GM18870 (cell line): ENCODE results near the gene PKP2.
"Not testable (repeated sequence)": the region's sequence is repeated elsewhere in the genome, so short reads cannot be mapped to it uniquely, and the experiment has no call there.

Experiments used
- ATAC-seq: cut with Tn5 transposase; IDR thresholded peaks from one replicate; pipeline ENCODE4 v1.9.1; 2021; ENCODE audit warnings: moderate library complexity; ENCODE audit not compliant: unreplicated experiment

The PKP2 gene

DNA sequence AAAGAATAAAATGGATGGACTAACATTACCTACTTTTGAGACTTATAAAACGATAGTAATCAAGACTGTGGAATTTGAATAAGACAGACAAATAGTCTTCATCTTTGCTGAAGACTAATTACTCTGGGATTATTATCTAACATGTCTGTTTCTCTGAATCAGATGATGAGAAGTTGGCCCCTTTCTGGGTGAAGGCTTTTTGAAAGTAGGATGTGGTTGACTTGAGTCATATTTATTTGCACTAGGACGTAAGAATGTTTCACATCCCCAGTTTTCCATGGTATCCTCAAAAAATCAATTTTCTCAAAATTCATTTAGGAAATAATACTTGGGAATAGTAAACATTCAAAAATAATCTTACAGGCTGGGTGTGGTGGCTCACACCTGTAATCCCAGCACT lies 31.8 kb downstream of the PKP2 start:
- ATAC-seq: no peak

DNA sequence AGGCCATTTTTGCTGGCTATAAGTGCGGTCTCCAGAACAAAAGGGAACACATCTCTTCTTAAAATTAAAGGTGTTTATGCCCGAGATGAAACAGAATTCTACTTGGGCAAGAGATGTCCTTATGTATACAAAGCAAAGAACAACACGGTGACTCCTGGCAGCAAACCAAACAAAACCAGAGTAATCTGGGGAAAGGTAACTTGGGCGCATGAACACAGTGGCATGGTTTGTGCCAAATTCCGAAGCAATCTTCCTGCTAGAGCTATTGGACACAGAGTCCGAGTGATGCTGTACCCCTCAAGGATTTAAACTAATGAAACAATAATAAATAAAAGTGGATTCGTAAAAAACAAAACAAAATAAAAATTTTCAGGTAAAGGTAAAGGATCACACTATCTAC lies 33.4 kb downstream of the PKP2 start:
- no peak for ATAC-seq

DNA sequence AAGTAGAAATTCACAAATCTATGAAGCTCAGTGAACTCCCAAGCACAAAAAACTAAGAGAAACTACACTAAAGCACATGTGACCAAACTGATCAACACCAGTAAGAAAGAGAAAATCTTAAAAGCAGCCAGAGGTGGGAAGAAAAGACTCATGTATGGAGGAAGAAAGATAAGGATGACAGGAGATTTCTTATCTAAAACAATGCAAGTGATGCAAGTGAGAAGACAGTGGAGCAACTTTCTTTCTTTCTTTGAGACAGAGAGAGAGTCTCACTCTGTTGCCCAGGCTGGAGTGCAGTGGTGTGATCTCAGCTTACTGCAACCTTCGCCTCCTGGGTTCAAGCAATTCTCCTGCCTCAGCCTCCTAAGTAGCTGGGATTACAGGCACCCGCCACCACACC lies 34.9 kb downstream of the PKP2 start:
- not testable (repeated sequence) for ATAC-seq

DNA sequence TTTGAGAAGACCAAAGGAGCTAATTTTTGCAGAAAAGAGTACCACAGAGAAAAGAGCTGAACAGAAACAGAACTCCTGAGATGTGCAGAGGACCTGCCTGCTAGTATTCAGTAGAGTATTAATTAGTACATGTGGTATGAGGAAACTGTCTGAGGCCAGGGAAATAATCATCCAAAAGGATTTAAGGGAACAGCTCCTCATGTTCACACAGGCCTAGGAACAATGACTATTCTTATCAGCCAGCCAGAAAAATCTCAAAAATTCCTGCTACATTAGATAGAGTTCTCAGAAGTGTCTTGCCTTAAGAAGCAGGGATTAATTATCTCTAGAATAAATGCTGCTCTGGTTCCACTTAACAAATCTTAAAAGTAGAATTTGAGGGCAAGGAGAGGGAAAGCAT lies 36.4 kb downstream of the PKP2 start:
- ATAC-seq: no peak

DNA sequence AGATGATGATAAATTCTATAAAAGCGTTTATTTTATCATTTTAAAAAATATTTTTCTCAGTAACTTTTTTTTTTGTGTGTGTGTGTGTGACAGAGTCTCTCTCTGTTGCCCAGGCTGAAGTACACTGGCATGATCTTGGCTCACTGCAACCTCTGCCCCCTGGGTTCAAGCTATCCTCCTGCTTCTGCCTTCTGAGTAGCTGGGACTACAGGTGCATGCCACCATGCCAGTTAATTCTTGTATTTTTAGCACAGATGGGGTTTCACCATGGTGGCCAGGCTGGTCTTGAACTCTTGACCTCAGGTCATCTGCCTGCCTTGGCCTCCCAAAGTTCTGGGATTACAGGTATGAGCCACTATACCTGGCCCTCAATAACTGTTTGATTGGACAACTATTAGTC lies 37.2 kb downstream of the PKP2 start:
- no peak for ATAC-seq

DNA sequence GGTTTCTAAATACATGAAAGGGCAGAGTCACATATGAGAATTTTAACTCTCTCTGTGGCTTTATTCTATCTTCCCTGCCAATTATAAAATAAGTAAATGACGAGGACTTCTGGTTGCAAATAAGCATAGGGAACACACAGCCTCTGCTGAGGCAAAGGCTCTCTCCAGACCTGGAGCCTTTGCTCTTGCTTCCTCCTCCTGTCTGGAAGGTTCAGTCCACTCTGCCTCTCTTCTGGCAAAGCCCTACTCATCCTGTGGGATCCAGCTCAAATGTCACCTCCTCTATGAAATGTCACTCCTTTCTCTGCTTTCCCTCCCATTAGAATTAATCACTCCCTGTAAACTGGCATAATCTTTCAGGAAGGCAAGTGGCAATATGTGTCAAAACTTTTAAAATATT lies 41.9 kb downstream of the PKP2 start:
- ATAC-seq: no peak

DNA sequence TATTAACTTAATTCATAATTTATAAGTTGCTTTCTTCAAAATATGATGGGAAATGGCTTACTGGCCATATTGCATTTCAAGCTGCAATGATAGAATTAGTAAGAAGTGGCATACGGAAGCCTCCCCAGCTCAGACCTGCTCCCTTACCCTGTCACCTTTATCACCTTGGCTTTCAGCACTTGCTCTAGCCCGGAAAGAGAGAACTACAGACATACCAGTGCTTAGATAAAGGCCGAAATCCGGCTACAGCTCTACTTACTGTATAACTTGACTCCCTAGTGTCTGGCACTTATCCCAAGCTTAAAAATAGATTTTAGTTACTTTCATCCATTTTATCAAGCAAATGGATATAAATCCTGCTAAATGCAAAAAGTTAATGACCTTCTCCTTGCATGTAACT lies 42.5 kb downstream of the PKP2 start:
- no peak for ATAC-seq

DNA sequence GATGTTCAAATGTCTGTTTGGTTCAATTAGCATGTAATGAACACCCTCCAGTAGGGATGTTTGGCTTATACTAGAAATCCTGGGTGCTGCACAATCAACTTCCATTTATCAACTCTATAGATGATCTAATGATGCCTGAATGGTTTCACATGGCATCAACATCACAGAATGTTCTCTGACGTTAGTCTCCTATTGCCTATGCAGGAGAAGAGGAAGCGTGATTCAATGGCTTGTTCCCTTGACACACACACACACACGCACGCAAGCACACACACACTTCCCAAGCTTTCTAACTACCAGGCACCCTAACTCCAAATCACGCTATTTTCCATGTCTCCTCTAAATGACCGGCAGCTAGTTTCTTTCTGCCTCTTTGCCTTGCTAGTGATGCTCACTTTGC lies 49.3 kb downstream of the PKP2 start:
- no peak for ATAC-seq

DNA sequence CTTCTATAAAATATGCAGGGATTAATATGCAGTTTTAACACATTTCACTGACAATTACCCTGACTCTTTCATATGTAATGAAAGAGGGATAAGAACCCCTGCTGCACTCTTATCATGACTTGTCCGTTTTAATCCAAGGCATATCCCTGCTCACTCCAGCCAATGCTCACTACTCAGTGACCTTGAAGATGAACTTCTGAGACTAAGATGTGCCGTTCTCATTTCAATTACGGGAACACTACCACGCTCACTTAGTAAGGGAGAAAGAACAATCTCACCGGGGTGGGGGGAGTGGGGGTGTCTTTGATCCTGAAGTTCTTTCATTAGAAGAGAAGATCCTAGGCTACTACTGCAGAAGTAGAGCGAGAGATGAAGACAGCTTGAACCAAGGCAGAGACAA lies 50.5 kb downstream of the PKP2 start:
- ATAC-seq: no peak

DNA sequence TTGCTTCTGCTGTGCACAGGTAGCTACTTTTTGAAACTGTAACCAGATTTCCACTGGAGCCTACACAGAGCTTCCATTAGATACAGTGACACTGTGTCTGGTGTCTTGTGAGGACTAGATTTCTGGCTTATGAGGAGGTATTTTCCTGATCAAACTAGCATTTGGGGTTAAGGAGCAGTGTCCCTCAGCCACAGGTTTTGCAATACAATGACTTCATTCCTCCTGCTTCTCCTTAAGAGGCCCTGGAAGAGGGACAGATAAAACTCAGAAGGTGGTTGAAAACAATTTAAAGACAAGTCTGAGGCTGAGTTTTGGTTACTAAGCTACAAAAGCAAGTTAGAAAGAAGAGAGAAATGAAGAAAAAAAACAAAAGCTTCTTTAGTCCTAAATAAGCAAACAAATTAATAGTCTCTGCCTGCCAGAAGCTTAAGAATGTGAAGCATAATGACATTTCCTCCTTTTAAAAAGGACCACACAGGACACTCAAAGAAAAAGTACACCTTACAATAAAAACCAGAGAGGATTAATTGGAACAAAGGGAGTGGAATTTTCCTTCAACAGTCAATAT lies 53.0 kb downstream of the PKP2 start:
- ATAC-seq: no peak

DNA sequence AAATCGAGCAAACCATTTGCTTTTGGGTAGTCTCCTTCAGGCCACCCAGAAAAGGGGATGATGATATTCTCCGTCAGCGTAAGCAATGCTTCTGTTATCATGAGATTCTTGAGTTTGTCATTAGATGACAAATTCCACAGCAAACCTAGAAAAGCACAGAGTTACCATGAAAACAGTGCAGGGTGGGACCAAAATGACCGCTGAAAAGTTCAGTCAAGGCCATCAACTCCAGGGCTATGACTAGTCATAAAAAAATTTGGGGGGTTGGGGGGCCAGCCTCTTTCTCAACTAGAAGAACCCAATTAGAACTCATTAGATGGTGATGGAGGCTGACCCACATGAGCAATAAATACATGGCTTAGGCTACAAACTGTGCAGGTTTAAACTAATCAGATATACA lies 55.5 kb downstream of the PKP2 start:
- ATAC-seq: no peak

DNA sequence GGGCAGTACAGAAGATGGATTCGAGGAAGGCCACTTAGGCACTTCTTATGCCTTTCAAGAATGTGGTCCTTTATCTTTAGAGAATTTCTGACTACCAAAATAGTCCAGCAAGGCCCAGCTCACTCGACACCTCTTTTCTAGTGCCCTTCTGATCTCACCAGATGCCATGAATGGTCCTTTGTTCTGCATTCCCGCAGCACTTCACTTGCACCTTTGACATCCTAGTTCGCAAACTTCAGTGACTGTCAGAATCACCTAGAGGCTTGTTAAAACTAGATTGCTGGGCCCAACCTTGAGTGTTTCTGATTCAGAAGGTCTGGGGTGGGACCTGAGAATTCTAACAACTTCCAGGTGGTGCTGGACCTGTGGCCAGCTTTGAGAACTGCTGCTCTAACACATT lies 56.7 kb downstream of the PKP2 start:
- no peak for ATAC-seq

DNA sequence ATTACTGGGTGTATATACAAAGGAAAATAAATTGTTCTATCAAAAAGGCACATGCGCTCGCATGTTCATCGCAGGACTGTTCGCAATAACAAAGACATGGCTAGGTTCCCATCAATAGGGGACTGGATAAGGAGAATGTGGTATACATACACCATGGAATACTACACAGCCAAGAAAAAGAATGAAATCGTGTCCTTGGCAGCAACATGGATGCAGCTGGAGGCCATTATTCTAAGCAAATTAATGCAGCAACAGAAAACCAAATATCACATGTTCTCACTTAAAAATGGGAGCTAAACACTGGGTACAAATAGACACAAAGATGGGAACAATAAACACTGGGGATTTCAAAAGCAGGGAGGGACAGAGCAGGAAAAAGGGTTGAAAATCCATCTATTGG lies 58.6 kb downstream of the PKP2 start:
- no peak for ATAC-seq

DNA sequence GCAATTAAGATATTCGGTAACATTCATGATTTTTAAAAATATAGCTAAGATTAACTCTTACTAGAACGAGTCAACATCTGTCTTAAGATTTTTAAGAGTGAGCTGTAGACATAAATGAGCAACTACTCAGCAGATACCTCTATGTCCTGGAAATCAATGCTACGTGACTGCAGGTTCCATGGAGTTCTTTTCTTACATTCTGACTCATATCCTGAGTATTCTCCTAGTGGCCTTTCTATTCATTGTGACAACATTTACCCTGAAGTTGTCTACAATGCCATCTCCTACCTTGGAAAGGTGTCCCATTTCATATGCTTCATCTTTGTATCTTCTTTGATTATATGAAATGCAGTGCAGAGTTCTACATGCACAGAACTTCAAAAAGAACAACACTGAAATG lies 59.9 kb downstream of the PKP2 start:
- no peak for ATAC-seq

DNA sequence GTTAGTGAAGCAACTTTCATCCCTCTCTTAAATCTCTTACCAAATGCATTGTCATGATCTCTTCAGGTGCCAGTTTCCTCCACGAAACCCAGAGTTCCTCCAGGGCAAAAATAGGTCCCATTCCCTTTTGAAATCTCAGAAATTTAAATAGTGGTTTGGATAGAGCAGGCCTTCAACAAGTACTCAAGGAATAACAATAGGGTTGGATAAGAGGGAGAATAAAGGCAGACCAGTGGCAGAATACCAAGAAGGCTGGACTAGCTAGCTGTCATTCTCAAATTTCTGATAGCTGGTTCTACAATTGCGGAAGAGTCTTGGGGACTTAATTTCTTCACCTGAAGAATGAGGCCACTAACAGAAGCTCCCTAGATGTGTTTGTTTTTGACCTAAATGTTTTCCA lies 62.5 kb downstream of the PKP2 start:
- no peak for ATAC-seq

DNA sequence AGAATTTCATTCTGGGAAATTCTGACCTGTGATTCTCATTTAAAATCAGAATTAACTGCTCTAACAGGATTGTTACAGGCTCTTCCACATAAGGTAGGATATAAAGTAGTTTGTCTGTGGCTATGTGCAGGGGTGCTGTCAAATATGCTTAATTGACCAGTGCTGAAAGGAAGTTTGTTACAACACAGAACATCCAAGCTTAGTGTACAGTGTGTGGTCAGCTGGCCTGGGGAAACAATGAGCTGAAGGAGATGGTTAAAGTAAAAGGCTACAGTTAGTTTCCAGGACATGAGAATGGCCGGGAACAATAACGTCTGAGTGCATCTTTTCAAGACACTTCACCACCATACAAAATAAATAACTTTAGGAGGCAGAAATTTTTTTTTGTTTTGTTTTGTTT lies 68.0 kb downstream of the PKP2 start:
- no peak for ATAC-seq

DNA sequence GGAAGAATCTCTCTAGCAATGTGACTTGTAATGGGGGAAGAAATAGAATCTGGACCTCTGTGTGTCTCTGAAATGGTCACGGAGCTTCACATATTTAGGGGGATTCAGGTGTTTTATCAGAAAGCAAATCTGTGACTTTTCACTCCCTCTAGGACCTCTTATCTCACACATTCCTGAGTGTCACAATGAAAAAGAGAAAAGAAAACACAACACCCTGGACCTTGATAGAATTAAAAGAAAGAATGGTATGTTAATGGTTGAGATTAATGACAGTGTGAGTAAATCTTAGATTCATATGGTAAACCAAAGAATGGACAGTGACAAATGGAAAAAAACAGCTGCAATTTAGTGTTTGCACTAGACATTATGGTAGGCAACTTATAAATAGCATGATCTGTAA lies 68.5 kb downstream of the PKP2 start:
- ATAC-seq: no peak

DNA sequence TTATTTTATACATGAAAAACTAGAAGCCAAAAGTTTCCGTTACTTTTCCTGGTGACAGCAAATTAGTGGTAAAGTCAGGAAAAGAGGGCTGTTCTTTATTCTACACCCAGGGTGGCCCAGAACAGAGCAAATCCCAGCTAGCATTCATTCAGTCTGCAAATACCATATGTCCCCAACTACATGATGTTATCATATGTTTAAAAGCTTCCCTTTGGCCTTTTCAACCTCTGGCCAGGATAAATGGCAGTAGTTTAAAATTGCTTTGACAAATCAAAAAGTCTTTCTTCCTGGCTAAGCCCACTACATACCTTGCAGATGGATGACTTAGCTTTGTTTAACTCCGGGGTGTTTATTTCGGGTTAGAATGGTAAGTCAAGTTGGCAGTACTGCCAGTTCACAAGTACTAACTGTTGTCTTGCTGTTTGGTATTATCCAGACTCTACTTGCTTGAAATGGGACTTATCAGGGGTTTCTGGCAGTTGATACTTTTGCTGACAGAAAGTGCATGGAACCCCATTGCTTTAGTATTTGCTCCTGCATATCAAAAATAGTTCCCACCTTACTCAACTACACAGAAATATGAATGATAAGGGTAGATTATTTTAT lies 69.7 kb downstream of the PKP2 start:
- ATAC-seq: no peak

DNA sequence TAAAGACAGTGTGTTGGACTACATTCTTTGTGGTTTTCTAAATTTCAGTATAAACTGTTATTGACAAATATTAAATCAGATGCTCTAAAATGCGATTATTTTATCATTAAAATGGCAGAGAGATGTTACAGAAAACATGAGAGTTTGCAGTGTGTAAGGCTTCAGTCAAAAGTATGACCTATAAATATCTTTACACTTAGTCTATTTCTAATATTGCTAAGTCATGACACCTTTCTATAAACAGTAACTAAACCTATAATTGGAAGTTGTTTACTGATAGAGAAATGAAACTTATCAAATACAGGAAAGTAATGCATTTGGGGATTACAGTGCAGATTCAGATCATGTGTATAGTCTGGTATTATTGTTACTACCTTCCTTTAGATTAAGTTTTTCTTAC lies 72.0 kb downstream of the PKP2 start:
- ATAC-seq: no peak

DNA sequence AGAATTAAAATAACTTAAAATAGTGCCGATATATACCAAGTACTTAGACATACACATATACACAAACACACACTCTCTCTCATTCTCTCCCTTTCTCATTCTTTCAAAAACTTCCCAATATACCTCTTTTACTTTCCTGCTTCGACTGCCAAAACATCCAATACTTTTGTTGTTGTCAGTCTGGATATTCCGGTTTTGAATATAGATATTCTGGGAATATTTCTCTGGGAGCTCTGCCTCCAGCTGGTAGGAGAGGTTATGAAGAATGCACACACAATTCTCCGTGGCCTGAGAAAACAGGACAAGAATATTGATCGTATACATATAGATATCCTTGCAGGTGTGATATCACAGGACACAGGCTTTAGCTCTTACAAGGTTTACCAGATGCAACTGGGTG lies 74.2 kb downstream of the PKP2 start:
- no peak for ATAC-seq

DNA sequence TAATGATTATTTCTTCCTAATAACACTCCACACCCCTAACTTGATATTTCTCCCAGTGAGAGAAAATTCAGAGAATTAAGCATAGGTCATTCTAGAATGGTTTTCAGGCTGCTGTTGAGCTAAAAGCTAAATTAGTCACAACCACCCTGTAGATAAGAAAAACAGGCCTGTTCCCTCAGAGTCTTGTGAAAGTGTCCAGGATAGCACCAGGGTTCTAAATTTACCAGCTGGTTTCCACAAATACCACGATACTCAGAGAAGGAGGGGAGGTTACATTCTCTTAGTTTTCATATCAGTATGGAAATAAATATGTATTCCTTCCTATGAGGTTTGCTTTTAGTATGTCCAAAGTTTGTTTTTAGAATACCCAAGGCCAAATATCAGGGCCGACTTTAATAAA lies 74.9 kb downstream of the PKP2 start:
- ATAC-seq: no peak

DNA sequence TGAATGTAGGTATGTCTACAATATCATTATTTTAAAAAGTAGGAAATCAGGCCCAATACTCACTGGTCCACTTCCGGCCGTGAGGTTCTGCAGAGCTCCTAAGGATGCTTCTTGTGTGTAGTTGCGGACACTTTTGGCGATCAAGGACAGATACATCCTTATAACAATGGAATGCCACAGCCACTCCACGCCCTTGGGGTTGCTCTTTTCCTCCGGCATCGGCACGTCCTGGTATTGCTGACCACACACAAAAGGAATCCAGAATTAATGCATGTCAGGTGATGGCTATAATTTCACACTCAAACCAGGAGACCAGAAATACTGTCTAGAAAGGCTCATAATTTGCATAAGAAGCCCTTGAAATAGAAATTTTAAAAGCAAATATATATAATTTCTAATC lies 75.3 kb downstream of the PKP2 start:
- no peak for ATAC-seq

DNA sequence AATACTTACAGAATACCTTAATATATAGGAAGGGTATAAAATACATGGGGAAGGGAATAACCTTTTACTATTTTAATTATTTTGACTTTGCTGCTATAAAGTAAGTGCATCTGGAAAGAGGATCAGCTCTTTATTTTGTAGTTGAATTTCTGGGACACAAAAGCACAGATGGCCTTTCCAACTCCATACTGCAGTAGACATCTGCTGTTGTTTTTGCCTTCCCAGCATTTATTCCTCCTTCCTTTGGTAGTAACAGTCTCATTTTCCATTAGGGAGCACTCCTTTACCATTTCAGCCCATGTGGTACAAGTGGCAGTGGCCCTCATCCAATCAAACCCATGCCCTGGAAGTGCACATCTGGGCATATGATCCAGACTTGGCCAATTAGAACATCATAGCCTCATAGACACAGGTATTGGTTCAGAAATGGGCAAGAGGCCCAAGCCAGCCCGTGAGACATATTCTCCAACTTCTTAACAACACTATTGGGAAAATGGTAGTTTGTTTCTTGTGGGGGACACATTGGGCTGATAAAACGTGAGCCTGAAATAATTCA lies 76.1 kb downstream of the PKP2 start:
- ATAC-seq: no peak
